Loucy (cell line): Measurements from ENCODE around the gene KCNH8.

Experiments used
- H2AFZ ChIP-seq: fragments of 200-600 bp; sonication (generic); 2 replicates; pipeline ENCODE4 v1.6.0; 2016; ENCODE audit warnings: antibody characterized with exemption, mild to moderate bottlenecking, low read length, moderate library complexity
- H3F3A ChIP-seq: fragments of 200-600 bp; 2 replicates; pipeline ENCODE4 v1.6.0; 2016; ENCODE audit warnings: antibody characterized with exemption, low read depth, mild to moderate bottlenecking
- H3K27me3 ChIP-seq: fragments of 200-600 bp; sonication (generic); 2 replicates; pipeline ENCODE4 v1.6.1; 2014; ENCODE audit warnings: low read length, mild to moderate bottlenecking; ENCODE audit not compliant: insufficient read depth, poor library complexity, severe bottlenecking
- H3K36me3 ChIP-seq: fragments of 200-600 bp; sonication (generic); 2 replicates; pipeline ENCODE4 v1.6.1; 2016; ENCODE audit warnings: low read length; ENCODE audit not compliant: insufficient read depth
- H3K4me1 ChIP-seq: fragments of 200-600 bp; sonication (generic); 2 replicates; pipeline ENCODE4 v1.5.1; 2014; ENCODE audit warnings: low read length, mild to moderate bottlenecking; ENCODE audit not compliant: insufficient read depth, poor library complexity, severe bottlenecking
- H3K4me2 ChIP-seq: fragments of 200-600 bp; sonication (generic); 2 replicates; pipeline ENCODE4 v1.6.0; 2014; ENCODE audit warnings: antibody characterized with exemption, low read length, low read depth, mild to moderate bottlenecking; ENCODE audit not compliant: poor library complexity, severe bottlenecking
- H3K4me3 ChIP-seq: fragments of 200-600 bp; sonication (generic); 2 replicates; pipeline ENCODE4 v1.5.1; 2014; ENCODE audit warnings: low read length, mild to moderate bottlenecking, mixed read lengths; ENCODE audit not compliant: poor library complexity, severe bottlenecking
- H3K79me2 ChIP-seq: fragments of 200-600 bp; sonication (generic); 2 replicates; pipeline ENCODE4 v1.6.1; 2014; ENCODE audit warnings: low read length; ENCODE audit not compliant: insufficient read depth
- H3K9ac ChIP-seq: fragments of 200-600 bp; sonication (generic); 2 replicates; pipeline ENCODE4 v1.6.0; 2014; ENCODE audit warnings: mild to moderate bottlenecking, low read depth, low read length, moderate library complexity; ENCODE audit not compliant: poor library complexity, severe bottlenecking
- H3K9me2 ChIP-seq: fragments of 200-600 bp; sonication (generic); replicated peaks from 2 replicates; pipeline ENCODE4 v1.6.1; 2016; ENCODE audit warnings: low read depth, low read length, mixed read lengths
- H3K9me3 ChIP-seq: fragments of 200-600 bp; sonication (generic); 2 replicates; pipeline ENCODE4 v1.6.1; 2014; ENCODE audit warnings: mild to moderate bottlenecking, antibody characterized with exemption, low read length, low read depth; ENCODE audit not compliant: insufficient read depth
- H4K20me1 ChIP-seq: fragments of 200-600 bp; sonication (generic); 2 replicates; pipeline ENCODE4 v1.6.0; 2014; ENCODE audit warnings: antibody characterized with exemption, low read length, mild to moderate bottlenecking; ENCODE audit not compliant: insufficient read depth, poor library complexity, severe bottlenecking
- EZH2phosphoT487 ChIP-seq: fragments of 200-600 bp; IDR thresholded peaks from 2 replicates; pipeline ENCODE4 v1.6.1; 2018; ENCODE audit warnings: antibody characterized with exemption, mild to moderate bottlenecking, moderate library complexity, borderline replicate concordance
- TF ChIP-seq, protein P1 (sequence below): fragments of 200-600 bp; sonication (generic); conservative IDR thresholded peaks from 2 replicates; pipeline ENCODE4 v1.5.1; 2014; ENCODE audit warnings: mild to moderate bottlenecking, antibody characterized with exemption, low read length

KCNH8 gene

DNA sequence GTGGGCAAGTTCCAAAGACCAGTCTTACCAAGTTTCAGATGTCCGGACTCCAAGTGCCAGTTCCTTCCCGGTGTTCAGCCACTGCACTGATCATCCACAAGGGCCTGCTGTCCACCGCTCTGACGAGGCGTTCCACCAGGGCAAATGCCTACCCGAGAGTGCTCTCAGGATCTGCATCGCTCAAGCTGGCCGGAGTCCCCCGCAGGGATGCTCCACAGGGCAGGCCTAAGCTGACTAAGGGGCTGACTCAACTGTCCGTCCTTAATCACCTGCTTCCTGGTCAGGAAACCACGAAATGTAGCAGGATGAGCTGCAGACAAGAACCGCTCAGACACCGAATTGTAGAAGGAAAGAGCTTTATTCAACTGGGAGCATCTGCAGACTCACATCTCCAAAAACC, 341.6 kb downstream of the KCNH8 start:
- Histone ChIP-seq H3K79me2 (no peaks in the 10 kb centered on the region), H3F3A (no peaks in the 10 kb centered on the region), H4K20me1 (no peaks in the 10 kb centered on the region), H3K36me3 (no peaks in the 10 kb centered on the region), H3K9me3 (no peaks in the 10 kb centered on the region), H3K4me2 (no peak overlapping the region), H2AFZ (no peak overlapping the region), H3K4me3 (no peak overlapping the region), H3K9me2 (no peaks in the 10 kb centered on the region), H3K27me3 (no peaks in the 10 kb centered on the region), H3K4me1 (no peaks in the 10 kb centered on the region), H3K9ac (no peak overlapping the region)
- TF ChIP-seq, protein P1, sequence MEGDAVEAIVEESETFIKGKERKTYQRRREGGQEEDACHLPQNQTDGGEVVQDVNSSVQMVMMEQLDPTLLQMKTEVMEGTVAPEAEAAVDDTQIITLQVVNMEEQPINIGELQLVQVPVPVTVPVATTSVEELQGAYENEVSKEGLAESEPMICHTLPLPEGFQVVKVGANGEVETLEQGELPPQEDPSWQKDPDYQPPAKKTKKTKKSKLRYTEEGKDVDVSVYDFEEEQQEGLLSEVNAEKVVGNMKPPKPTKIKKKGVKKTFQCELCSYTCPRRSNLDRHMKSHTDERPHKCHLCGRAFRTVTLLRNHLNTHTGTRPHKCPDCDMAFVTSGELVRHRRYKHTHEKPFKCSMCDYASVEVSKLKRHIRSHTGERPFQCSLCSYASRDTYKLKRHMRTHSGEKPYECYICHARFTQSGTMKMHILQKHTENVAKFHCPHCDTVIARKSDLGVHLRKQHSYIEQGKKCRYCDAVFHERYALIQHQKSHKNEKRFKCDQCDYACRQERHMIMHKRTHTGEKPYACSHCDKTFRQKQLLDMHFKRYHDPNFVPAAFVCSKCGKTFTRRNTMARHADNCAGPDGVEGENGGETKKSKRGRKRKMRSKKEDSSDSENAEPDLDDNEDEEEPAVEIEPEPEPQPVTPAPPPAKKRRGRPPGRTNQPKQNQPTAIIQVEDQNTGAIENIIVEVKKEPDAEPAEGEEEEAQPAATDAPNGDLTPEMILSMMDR = no peak
- no peak for TF ChIP-seq EZH2phosphoT487

DNA sequence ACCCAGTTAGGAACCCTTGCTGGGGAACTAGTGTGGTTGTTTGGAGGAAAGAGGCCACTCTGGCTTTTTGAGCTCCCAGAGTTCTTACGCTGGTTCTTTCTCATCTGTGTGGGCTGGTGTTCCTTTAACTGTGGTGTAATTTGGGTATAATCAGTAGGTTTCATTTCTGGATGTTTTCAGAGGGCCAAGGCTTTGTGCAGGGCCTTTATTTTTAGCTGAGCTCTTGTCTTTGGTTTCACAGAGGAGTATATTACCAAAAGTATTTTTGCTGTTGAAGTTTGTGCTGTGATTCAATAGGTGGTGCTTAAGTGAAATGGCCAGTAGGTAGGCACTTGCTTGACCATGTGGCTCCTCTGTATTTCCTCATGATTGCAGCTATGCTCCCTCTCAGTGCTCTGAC, 357.9 kb downstream of the KCNH8 start:
- Histone ChIP-seq H3K4me1 (no peaks in the 10 kb centered on the region), H3F3A (no peaks in the 10 kb centered on the region), H3K79me2 (no peaks in the 10 kb centered on the region), H3K36me3 (no peaks in the 10 kb centered on the region), H2AFZ (no peak overlapping the region), H3K4me2 (no peak overlapping the region), H4K20me1 (no peaks in the 10 kb centered on the region), H3K9me3 (no peaks in the 10 kb centered on the region), H3K4me3 (no peak overlapping the region), H3K9ac (no peak overlapping the region), H3K9me2 (no peaks in the 10 kb centered on the region), H3K27me3 (no peaks in the 10 kb centered on the region)
- TF ChIP-seq, protein P1 = no peak
- TF ChIP-seq EZH2phosphoT487 = no peak

DNA sequence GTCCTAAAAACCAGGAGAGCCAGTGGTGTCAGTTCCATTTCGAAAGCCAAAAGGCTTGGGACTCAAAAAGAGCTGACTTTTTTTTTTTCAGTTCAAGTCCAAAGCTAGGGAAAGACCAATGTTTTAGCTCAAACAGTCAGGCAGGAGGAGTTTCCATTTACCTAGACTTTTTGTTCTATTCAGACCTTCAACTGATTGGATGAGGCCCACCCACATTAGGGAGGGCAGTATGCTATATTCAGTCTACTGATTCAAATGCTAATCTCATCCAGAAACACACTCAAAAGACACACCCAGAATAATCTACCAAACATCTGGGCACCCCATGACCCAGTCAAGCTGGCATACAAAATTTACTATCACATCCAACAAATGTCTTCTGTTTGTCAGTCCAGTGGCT, 374.0 kb downstream of the KCNH8 start:
- H4K20me1 ChIP-seq = no peaks in the 10 kb centered on the region
- H3K9me3 ChIP-seq = no peaks in the 10 kb centered on the region
- H3K4me2 ChIP-seq = no peak overlapping the region
- no peaks in the 10 kb centered on the region for H3K9me2 ChIP-seq
- no peaks in the 10 kb centered on the region for H3K27me3 ChIP-seq
- no peaks in the 10 kb centered on the region for H3K79me2 ChIP-seq
- no peak overlapping the region for H3K9ac ChIP-seq
- peaks cover 4% of the 10 kb centered on the region for H3K4me1 ChIP-seq
- H3F3A ChIP-seq = no peaks in the 10 kb centered on the region
- H3K4me3 ChIP-seq = no peak overlapping the region
- no peak overlapping the region for H2AFZ ChIP-seq
- no peaks in the 10 kb centered on the region for H3K36me3 ChIP-seq
- TF ChIP-seq, protein P1 = no peak
- TF ChIP-seq EZH2phosphoT487 = no peak
